ENCODE results near the gene CACNA1B.

DNA sequence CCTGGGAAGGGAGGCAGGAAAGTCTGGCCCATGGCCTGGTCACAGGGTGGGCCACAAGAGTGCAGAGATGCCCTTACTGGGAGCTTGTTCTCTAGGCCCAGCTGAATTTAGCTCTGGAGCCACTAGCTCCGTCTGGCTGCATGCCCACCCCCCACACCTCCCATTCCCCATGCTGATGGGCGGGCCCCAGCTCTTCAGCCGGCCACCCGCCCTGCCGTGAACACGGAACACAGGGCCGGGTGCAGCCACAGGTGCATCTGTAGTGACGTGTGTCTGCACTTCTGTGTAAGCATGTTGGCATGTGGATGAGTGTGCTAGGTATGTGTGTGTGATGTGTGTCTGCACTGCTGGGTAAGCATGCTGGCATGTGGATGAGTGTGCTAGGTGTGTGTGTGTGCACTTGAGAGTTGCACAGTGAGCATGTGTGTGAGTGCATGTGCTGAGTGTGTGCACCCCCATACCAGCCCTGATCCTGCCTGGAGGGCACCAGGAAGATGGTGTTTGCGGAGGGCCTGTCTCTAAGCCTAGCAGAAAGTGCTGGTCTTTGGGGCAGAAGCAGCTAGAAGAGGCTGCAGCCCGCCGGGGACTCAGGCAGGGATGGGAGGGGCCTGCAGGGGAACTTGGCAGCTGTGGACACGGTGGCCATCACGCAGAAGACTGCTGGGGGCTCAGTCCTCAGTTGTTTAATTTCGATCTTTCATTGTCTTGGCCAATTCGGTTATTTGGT is 136.4 kb downstream of the CACNA1B start:
- TF ChIP-seq, protein P1, sequence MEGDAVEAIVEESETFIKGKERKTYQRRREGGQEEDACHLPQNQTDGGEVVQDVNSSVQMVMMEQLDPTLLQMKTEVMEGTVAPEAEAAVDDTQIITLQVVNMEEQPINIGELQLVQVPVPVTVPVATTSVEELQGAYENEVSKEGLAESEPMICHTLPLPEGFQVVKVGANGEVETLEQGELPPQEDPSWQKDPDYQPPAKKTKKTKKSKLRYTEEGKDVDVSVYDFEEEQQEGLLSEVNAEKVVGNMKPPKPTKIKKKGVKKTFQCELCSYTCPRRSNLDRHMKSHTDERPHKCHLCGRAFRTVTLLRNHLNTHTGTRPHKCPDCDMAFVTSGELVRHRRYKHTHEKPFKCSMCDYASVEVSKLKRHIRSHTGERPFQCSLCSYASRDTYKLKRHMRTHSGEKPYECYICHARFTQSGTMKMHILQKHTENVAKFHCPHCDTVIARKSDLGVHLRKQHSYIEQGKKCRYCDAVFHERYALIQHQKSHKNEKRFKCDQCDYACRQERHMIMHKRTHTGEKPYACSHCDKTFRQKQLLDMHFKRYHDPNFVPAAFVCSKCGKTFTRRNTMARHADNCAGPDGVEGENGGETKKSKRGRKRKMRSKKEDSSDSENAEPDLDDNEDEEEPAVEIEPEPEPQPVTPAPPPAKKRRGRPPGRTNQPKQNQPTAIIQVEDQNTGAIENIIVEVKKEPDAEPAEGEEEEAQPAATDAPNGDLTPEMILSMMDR (IDR thresholded peaks at IDR 0.05) = no peak
- TF ChIP-seq POLR2A (IDR thresholded peaks at IDR 0.05; ENCODE audit: low read depth) = no peak
- TF ChIP-seq POLR2AphosphoS5 (IDR thresholded peaks at IDR 0.05) = no peak

Measured in esophagus muscularis mucosa (tissue), 3 donors.